ACHN (cell line): ENCODE results near the gene ATP8A2.

Source experiments
- DNase-seq: peaks from one replicate; pipeline ENCODE4 v3.0.0-alpha.2; 2015
- in situ Hi-C: cut with HindIII; loops from 2 replicates; pipeline ENCODE4 v1.10.0; 2017; ENCODE audit warnings: low sequenced_read_pairs, low pct_ligation_motif_present, low pct_unique_long_range_greater_than_20kb

The ATP8A2 gene

GRCh38 chr13:25657157-25657556 lies 285.4 kb downstream of the ATP8A2 start:
- no peak for DNase-seq
- in situ Hi-C loops = no loop called here

- in situ Hi-C loops = no loop called here
- DNase-seq = no peak
Observed at GRCh38 chr13:25659091-25659795, 287.5 kb downstream of the ATP8A2 start.

GRCh38 chr13:25660996-25661395 lies 289.2 kb downstream of the ATP8A2 start:
- in situ Hi-C loops = no loop called here
- no peak for DNase-seq

- no peak for DNase-seq
- in situ Hi-C loops = no loop called here
Observed at GRCh38 chr13:25662516-25662915, 290.7 kb downstream of the ATP8A2 start.

GRCh38 chr13:25668345-25668744 lies 296.6 kb downstream of the ATP8A2 start:
- in situ Hi-C loops = no loop called here
- no peak for DNase-seq

- in situ Hi-C loops = no loop called here
Observed at GRCh38 chr13:25673711-25674110, 301.9 kb downstream of the ATP8A2 start.

GRCh38 chr13:25674371-25674770 lies 302.6 kb downstream of the ATP8A2 start:
- in situ Hi-C loops = no loop called here
- no peak for DNase-seq

More at GRCh38 chr13:25673711-25674110, 301.9 kb downstream of the ATP8A2 start:
- DNase-seq = no peak

GRCh38 chr13:25675060-25675459 lies 303.3 kb downstream of the ATP8A2 start:
- no peak for DNase-seq

GRCh38 chr13:25677956-25678355 lies 306.2 kb downstream of the ATP8A2 start:
- no peak for DNase-seq
- in situ Hi-C loops = no loop called here

More at GRCh38 chr13:25675060-25675459, 303.3 kb downstream of the ATP8A2 start:
- in situ Hi-C loops = no loop called here

GRCh38 chr13:25678398-25678797 lies 306.6 kb downstream of the ATP8A2 start:
- peak; percentile 16 for DNase-seq
- in situ Hi-C loops = no loop called here

- no peak for DNase-seq
- in situ Hi-C loops = no loop called here
Observed at GRCh38 chr13:25679159-25679558, 307.4 kb downstream of the ATP8A2 start.

- no peak for DNase-seq
- in situ Hi-C loops = no loop called here
Observed at GRCh38 chr13:25679936-25680335, 308.2 kb downstream of the ATP8A2 start.

- in situ Hi-C loops = no loop called here
Observed at GRCh38 chr13:25682276-25682675, 310.5 kb downstream of the ATP8A2 start.

GRCh38 chr13:25683056-25683455 lies 311.3 kb downstream of the ATP8A2 start:
- in situ Hi-C loops = no loop called here

More at GRCh38 chr13:25682276-25682675, 310.5 kb downstream of the ATP8A2 start:
- DNase-seq = no peak

GRCh38 chr13:25683662-25684370 lies 312.0 kb downstream of the ATP8A2 start:
- in situ Hi-C loops = no loop called here
- DNase-seq = no peak

More at GRCh38 chr13:25683056-25683455, 311.3 kb downstream of the ATP8A2 start:
- no peak for DNase-seq

- no peak for DNase-seq
- in situ Hi-C loops = no loop called here
Observed at GRCh38 chr13:25684491-25684890, 312.7 kb downstream of the ATP8A2 start.

GRCh38 chr13:25686831-25687470 lies 315.2 kb downstream of the ATP8A2 start:
- in situ Hi-C loops = no loop called here
- no peak for DNase-seq

GRCh38 chr13:25687471-25688225 lies 315.9 kb downstream of the ATP8A2 start:
- DNase-seq = no peak
- in situ Hi-C loops = no loop called here

GRCh38 chr13:25688536-25688935 lies 316.8 kb downstream of the ATP8A2 start:
- in situ Hi-C loops = no loop called here
- no peak for DNase-seq
